Measurements from ENCODE around the gene KCNQ1. TPM values are rescaled to one million over a fixed set of nuclear protein-coding genes. Genes with fewer than 3 reads are reported as not detected.
A peak's percentile ranks its signal among the peaks of the same experiment; 100 is the strongest.

Gene KCNQ1
- total and polyA plus RNA-seq, 9 of the 15 experiments (the other 6 are each of a cell fraction or from before 2014, with no cell fraction given): 0.44 TPM; not detected in 8

DNA sequence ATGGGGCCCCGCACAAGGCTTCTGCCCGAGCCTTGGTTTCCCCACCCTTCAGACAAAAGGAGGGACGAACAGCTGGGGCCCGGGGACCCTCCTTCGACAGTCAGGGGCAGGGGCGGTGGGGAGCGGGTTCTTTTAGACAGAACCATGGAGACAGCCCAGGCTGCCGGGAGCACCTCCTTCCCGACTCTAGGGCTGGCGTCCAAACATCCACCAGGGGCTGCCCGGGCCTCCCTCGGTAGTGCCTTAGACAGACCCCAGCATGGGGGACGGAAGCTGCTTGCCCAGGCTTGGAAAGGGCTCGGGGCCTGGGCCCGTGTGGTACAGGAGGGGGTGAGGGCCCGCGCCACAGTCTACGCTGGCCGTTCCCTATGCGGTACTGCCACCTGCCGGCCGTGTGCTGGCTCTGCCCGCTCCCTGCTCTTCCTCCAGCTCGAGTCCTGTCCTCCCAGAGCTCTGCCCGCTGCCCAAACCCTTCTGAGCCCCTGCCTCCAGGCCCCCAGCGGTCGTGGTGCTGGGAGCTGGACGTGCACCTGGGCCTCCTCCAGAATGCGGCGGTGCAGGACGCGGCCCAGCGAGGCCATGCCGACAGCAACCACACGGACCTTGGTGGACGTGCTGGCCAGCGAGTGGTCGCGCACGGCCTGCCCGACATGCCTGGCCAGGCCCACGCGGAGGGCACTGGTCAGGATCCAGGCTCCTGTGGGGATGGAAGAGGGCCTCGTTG, 24.1 kb upstream of the KCNQ1 start:
- Histone ChIP-seq H2AFZ (ENCODE audit: low read depth, low read length) (peak overlapping the region; percentile 75), H3K4me3 (no peak overlapping the region), H3K36me3 (ENCODE audit: control insufficient read depth, insufficient read depth, low read length) (no peaks in the 10 kb centered on the region), H3K9me1 (ENCODE audit: control insufficient read depth, insufficient read depth, low read length) (peaks cover 2% of the 10 kb centered on the region), H3K9me3 (replicated peaks; ENCODE audit: control insufficient read depth, insufficient read depth, low read depth, low read length) (no peaks in the 10 kb centered on the region), H3K4me1 (replicated peaks in 1 of 2; ENCODE audit: control insufficient read depth in 2 of 2, insufficient read depth in 2 of 2, low read length in 2 of 2) (peaks cover 0 to 54% of the 10 kb centered on the region in 2 experiments; a peak in 3 of 5 replicates), H3K27ac (ENCODE audit: extremely low read depth, low read depth, low read length) (no peak overlapping the region), H3K27me3 (ENCODE audit: control insufficient read depth in 2 of 2, insufficient read depth in 2 of 2, low read length in 2 of 2) (peaks cover 3 to 65% of the 10 kb centered on the region in 2 experiments; a peak in 4 of 5 replicates), H4K20me1 (replicated peaks; ENCODE audit: control insufficient read depth, insufficient read depth, low read length) (peaks cover 20% of the 10 kb centered on the region; the same call in 1 of the 2 replicates), H3K9ac (ENCODE audit: insufficient read depth in 1 of 2, low read depth in 2 of 2, low read length in 2 of 2) (peak overlapping the region in 1 of 2 experiments; percentile 74; a peak in 2 of 4 replicates), H3K4me2 (ENCODE audit: insufficient read depth, low read length) (peak overlapping the region; percentile 23; the same call in 1 of the 2 replicates), H3K79me2 (ENCODE audit: control insufficient read depth, insufficient read depth, low read length) (no peaks in the 10 kb centered on the region)
- ATAC-seq: peak; percentile 97
- 15% methylated on average over 35 of the region's 44 CpGs for WGBS (ENCODE audit: insufficient coverage, low coverage, missing lambda C conversion rate)
- BruUV-seq (replicated peaks): no TSS peak
- in situ Hi-C loops (cut with MboI) (no loop called here), intact Hi-C loops (cut with micrococcal nuclease) (loop anchor here (1.0 kb wide), 1 partner anchor 20 kb away; the partner anchor contains the start of gene TSSC4)
- peak; percentile 82 to 93 (median 91) for DNase-seq (ENCODE audit: extremely low read depth in 1 of 4, low spot score in 3 of 4)
- ChIA-PET POLR2A (interaction anchor here (0.5 to 4.3 kb wide), 6 partner anchors 9 to 222 kb away, joined by 3 to 24 read pairs (median 4); no protein-coding TSS in a partner anchor), CTCF (ENCODE audit: low intra/inter-chr PET ratio) (interaction anchor here (0.6 to 4.3 kb wide), 10 partner anchors 20 to 254 kb away, joined by 3 to 85 read pairs (median 4); partner anchors contain the start of gene TSSC4)
- FAIRE-seq: peak; percentile 64
- no peak for TF ChIP-seq HLTF (IDR thresholded peaks at IDR 0.05)
- TF ChIP-seq CREBBP (IDR thresholded peaks at IDR 0.05; ENCODE audit: low read depth, low read length): no peak
- TF ChIP-seq RBM17 (IDR thresholded peaks at IDR 0.05; ENCODE audit: borderline replicate concordance, low read depth, low read length): no peak
- TF ChIP-seq NEUROD1 (IDR thresholded peaks at IDR 0.05; ENCODE audit: borderline replicate concordance, low read depth, low read length, partially characterized antibody): peak; percentile 14
- no peak for TF ChIP-seq ZNF785 (CRISPR knock-in tag; IDR thresholded peaks at IDR 0.05)
- peak; percentile 41; the same call in 1 of the 2 replicates for TF ChIP-seq ZFX (CRISPR knock-in tag; IDR thresholded peaks at IDR 0.05)
- TF ChIP-seq RB1 (IDR thresholded peaks at IDR 0.05; ENCODE audit: low read depth): peak; percentile 85
- TF ChIP-seq SMC3 (conservative IDR thresholded peaks at IDR 0.05; ENCODE audit: insufficient read depth, low read depth, low read length): peak; percentile 97
- TF ChIP-seq L3MBTL2 (IDR thresholded peaks at IDR 0.05): 0 out of 2 replicates have a peak, but pooled peaks have one; percentile 14
- peak; percentile 35; the same call in 1 of the 2 replicates for TF ChIP-seq CXXC5 (CRISPR knock-in tag; IDR thresholded peaks at IDR 0.05)
- peak; percentile 19; the same call in 1 of the 2 replicates for TF ChIP-seq MTA3 (IDR thresholded peaks at IDR 0.05; ENCODE audit: borderline replicate concordance)
- TF ChIP-seq TEAD4 (IDR thresholded peaks at IDR 0.05; ENCODE audit: low read length): no peak
- 0 out of 2 replicates have a peak, but pooled peaks have one; percentile 44 for TF ChIP-seq TEAD4 (CRISPR knock-in tag; IDR thresholded peaks at IDR 0.05; ENCODE audit: borderline replicate concordance)
- peak; percentile 86 to 92 for TF ChIP-seq RAD21 (CRISPR knock-in tag; conservative IDR thresholded peaks at IDR 0.05 in 1 of 2, IDR thresholded peaks at IDR 0.05 in 1 of 2)
- TF ChIP-seq SMAD4 (CRISPR knock-in tag; conservative IDR thresholded peaks at IDR 0.05): 0 out of 2 replicates have a peak, but pooled peaks have one; percentile 18
- TF ChIP-seq, protein P1, sequence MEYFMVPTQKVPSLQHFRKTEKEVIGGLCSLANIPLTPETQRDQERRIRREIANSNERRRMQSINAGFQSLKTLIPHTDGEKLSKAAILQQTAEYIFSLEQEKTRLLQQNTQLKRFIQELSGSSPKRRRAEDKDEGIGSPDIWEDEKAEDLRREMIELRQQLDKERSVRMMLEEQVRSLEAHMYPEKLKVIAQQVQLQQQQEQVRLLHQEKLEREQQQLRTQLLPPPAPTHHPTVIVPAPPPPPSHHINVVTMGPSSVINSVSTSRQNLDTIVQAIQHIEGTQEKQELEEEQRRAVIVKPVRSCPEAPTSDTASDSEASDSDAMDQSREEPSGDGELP (CRISPR knock-in tag; IDR thresholded peaks at IDR 0.05; ENCODE audit: borderline replicate concordance): peak; percentile 26; the same call in 1 of the 2 replicates
- no peak for TF ChIP-seq HES1 (IDR thresholded peaks at IDR 0.05; ENCODE audit: low read depth)
- 0 out of 2 replicates have a peak, but pooled peaks have one; percentile 23 for TF ChIP-seq MYC (IDR thresholded peaks at IDR 0.05; ENCODE audit: low read depth, low read length)
- no peak for TF ChIP-seq MYC (CRISPR knock-in tag; IDR thresholded peaks at IDR 0.05; ENCODE audit: borderline replicate concordance, low read depth)
- TF ChIP-seq, protein P2, sequence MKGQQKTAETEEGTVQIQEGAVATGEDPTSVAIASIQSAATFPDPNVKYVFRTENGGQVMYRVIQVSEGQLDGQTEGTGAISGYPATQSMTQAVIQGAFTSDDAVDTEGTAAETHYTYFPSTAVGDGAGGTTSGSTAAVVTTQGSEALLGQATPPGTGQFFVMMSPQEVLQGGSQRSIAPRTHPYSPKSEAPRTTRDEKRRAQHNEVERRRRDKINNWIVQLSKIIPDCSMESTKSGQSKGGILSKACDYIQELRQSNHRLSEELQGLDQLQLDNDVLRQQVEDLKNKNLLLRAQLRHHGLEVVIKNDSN (CRISPR knock-in tag; IDR thresholded peaks at IDR 0.05): peak; percentile 24; the same call in 1 of the 2 replicates
